T-helper 1 cell treated with Interleukin-12 subunit alpha and Interleukin-12 subunit beta and Interleukin-4 antibody, amounts not matched to agents 30 μg/mL and 1 μg/mL, for 36 hours (primary cell): ENCODE measurements around the gene NTM.

Source experiments
- H3K27ac Mint-ChIP-seq: one replicate; pipeline ENCODE4 v1.8.0; 2021; ENCODE audit warnings: mild to moderate bottlenecking, mixed read lengths
- H3K27me3 Mint-ChIP-seq: one replicate; pipeline ENCODE4 v1.8.0; 2021; ENCODE audit warnings: low read depth, mixed read lengths
- H3K36me3 Mint-ChIP-seq: one replicate; pipeline ENCODE4 v1.8.0; 2021; ENCODE audit warnings: low read depth, mixed read lengths
- H3K4me1 Mint-ChIP-seq: one replicate; pipeline ENCODE4 v1.8.0; 2021; ENCODE audit warnings: low read depth, mixed read lengths
- H3K4me3 Mint-ChIP-seq: one replicate; pipeline ENCODE4 v1.8.0; 2021; ENCODE audit warnings: mild to moderate bottlenecking, moderate library complexity, mixed read lengths
- H3K9me3 Mint-ChIP-seq: one replicate; pipeline ENCODE4 v1.8.0; 2021; ENCODE audit warnings: mixed read lengths

The NTM gene

DNA sequence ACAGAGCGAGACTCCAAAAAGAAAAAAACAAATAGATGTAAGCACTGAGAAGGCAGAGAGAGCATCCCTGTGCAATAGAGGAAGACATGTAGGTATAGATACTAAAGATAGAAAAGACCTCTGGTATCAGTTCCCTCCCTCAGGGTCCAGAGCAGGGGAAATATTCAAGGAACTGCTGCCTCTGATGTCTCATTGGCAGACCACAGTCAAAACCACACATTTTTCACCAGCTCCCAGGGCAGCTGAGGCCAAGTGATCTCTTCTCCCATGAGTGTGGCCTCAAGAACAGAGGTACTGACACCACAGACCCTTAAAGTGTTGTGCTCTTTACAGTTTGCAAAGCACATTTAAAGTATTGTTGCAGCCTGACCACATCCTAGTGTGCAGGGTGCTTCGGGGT lies 288.5 kb downstream of the NTM start:
- Mint-ChIP-seq H3K4me3 (no peak overlapping the region), H3K9me3 (no peaks in the 10 kb centered on the region), H3K27me3 (no peaks in the 10 kb centered on the region), H3K4me1 (no peaks in the 10 kb centered on the region), H3K27ac (no peak overlapping the region), H3K36me3 (no peaks in the 10 kb centered on the region)

DNA sequence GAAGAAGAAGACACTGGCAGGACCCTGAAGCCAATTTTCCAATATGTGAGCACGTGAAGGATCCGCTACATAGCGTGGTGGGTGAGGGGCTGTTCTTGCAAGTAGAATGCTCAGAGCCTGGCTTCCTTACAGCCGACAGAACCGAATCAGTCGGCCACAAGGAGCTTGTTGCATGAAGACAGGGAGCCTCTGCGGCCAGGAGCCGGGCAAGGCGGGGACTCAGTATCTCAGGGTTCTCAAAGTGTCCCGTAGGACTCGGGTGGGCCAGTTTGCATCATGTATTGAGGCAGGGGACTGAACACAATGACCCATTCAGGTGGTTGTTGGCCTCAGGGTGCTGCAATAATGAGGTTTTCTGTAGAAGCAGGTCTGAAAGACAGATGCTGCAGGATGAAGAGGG lies 289.5 kb downstream of the NTM start:
- Mint-ChIP-seq H3K36me3 (no peaks in the 10 kb centered on the region), H3K4me3 (no peak overlapping the region), H3K4me1 (no peaks in the 10 kb centered on the region), H3K9me3 (no peaks in the 10 kb centered on the region), H3K27ac (no peak overlapping the region), H3K27me3 (no peaks in the 10 kb centered on the region)

DNA sequence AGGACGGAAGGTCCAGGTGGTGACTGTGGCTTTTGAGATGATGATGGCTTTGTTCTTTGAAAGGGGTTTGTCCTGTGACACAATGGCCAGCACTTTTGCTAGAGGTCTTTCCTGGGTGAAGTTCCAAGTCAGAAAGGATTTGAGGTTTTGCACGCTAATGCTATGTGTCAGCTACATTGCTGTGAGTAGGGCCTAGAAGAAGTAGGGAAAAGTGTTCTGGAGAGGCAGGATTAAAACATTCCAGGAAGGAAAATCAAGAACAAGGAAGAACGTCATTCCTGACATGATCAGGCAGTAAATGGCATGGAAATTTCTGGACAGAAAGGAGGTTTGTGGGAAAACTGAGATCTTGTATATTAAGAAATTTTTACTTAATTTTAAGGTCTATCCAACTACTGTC lies 290.7 kb downstream of the NTM start:
- Mint-ChIP-seq H3K4me3 (no peak overlapping the region), H3K36me3 (no peaks in the 10 kb centered on the region), H3K4me1 (no peaks in the 10 kb centered on the region), H3K9me3 (no peaks in the 10 kb centered on the region), H3K27ac (no peak overlapping the region), H3K27me3 (no peaks in the 10 kb centered on the region)

DNA sequence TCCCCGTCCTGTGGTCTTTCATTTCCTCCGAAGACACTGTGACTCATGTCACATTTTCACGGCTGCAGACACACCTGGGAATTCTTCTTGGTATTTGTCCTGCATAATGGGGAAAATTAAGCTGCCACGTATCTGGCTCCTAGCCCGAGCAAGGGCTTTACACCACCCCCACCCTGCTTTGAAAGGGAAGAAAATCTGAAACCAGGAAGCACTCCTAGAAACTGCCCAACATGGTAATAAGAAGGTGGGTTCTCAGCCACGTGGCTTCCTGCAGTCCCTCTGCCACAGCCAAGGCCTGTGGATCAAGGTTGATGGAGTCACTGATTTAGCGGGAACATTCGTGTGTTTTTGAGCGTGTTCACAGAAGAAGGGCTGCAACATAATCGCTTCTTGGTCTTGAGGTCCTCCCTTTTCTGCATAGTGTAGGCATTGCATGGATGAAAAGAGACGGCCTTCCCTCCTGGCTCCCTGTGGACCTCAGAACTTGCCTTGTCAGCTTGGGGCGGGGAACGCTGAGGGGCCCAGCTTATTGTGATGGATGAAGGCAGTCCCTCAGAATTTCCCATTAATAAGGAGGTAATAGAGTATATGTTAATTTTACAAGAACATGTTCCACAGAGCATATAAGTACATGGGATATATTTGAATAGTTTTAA lies 292.0 kb downstream of the NTM start:
- Mint-ChIP-seq H3K27ac (no peak overlapping the region), H3K36me3 (no peaks in the 10 kb centered on the region), H3K4me3 (no peak overlapping the region), H3K9me3 (no peaks in the 10 kb centered on the region), H3K27me3 (no peaks in the 10 kb centered on the region), H3K4me1 (no peaks in the 10 kb centered on the region)

DNA sequence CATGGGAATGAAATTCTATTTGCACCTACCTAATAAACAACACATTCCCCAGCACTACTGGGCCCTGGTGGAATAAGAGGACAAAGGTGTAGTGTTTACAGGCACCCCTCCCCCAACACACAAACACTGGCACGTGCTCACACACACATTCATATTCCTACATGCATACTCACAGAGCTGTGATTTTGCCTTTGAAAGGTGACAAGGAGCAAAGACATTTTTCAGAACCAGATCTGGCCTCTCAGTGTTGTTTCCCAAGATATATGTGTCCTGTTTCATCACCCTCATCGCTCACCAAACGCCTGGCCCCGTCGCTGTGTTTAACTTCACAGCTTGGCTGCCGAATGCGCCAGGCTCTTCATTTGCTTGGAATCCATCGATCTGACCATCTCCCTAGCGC lies 292.6 kb downstream of the NTM start:
- no peaks in the 10 kb centered on the region for H3K27me3 Mint-ChIP-seq
- H3K9me3 Mint-ChIP-seq, result no peaks in the 10 kb centered on the region
- H3K36me3 Mint-ChIP-seq, result no peaks in the 10 kb centered on the region
- H3K27ac Mint-ChIP-seq, result no peak overlapping the region
- no peaks in the 10 kb centered on the region for H3K4me1 Mint-ChIP-seq
- H3K4me3 Mint-ChIP-seq, result no peak overlapping the region

DNA sequence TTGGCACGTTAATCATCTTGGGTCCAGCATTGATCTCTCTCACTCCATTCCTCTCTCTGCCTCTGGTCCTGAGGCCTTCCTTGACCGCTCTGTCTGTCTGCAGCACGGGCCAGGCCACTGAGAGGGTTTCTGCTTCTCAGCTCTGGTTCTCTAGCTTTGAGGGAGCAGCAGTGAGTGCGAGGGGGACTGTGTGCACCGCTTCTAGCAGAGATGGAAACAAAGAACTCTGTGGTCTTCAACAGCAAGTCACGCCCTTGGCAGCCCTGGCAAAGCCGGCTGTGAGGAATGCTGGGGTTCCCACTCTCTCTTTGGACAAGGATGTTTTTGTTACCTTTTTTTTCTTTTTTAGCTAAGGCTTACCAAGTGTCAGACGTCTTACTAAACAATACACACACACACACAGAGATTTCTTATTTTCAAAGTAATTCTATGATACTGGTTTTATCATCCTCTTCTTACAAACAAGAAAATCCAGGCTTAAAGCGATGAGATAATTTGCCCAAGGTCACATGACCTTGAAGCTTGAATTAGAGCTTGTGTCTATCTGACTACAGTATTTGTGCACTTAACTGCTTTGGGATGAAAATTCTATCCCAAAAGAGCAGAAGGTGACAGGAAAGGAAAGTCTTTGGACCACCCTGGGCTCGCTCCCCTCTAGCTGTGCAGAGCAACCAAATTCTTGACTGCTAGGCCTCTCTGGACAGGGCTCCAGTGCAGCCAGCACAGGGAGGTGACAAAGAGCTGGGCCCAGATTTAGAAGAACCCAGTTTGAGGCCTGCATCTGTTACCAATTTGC lies 293.2 kb downstream of the NTM start:
- Mint-ChIP-seq H3K36me3 (no peaks in the 10 kb centered on the region), H3K27me3 (no peaks in the 10 kb centered on the region), H3K4me1 (no peaks in the 10 kb centered on the region), H3K4me3 (no peak overlapping the region), H3K27ac (no peak overlapping the region), H3K9me3 (no peaks in the 10 kb centered on the region)

DNA sequence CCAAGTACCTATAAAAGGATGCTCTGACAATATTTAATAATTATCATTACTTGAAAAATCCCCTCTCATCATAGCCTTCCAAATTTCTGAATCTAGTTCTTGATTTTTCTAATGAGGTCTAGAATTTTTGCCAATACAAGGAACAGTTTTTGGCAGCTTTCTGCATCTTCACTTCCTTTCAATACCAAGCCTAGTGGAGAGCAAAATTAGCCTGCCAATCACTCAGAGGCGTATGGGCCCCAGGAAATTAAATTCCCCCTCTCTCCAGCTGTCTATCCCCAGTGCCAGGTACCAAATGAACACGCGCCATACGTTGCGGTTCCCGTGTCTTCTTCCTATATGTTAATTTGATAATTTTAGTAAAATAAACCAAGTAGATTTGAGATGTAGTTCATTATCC lies 293.9 kb downstream of the NTM start:
- Mint-ChIP-seq H3K36me3 (no peaks in the 10 kb centered on the region), H3K4me1 (peaks cover 4% of the 10 kb centered on the region), H3K4me3 (no peak overlapping the region), H3K27ac (no peak overlapping the region), H3K9me3 (no peaks in the 10 kb centered on the region), H3K27me3 (no peaks in the 10 kb centered on the region)

DNA sequence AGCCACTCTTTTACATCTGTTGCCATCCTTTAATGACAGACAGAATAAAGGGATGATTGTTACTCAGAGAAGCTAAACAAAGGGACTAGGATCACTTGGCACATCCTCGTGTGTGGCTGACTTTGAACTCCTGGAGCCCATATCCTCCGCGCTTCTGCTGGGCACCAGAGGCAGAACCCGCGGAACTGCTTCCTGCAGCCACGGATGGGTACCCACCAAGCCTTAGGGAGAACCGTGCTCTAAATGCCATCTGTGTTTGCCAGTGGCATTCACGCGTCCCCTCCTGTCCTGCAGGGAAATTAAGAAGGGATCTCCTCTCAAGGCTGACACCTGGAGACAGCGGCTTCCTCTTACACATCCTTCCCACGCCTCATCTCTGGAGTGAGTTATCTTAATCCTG lies 294.4 kb downstream of the NTM start:
- H3K4me3 Mint-ChIP-seq, result no peak overlapping the region
- H3K9me3 Mint-ChIP-seq, result no peaks in the 10 kb centered on the region
- H3K4me1 Mint-ChIP-seq, result peaks cover 4% of the 10 kb centered on the region
- no peaks in the 10 kb centered on the region for H3K27me3 Mint-ChIP-seq
- no peak overlapping the region for H3K27ac Mint-ChIP-seq
- no peaks in the 10 kb centered on the region for H3K36me3 Mint-ChIP-seq

DNA sequence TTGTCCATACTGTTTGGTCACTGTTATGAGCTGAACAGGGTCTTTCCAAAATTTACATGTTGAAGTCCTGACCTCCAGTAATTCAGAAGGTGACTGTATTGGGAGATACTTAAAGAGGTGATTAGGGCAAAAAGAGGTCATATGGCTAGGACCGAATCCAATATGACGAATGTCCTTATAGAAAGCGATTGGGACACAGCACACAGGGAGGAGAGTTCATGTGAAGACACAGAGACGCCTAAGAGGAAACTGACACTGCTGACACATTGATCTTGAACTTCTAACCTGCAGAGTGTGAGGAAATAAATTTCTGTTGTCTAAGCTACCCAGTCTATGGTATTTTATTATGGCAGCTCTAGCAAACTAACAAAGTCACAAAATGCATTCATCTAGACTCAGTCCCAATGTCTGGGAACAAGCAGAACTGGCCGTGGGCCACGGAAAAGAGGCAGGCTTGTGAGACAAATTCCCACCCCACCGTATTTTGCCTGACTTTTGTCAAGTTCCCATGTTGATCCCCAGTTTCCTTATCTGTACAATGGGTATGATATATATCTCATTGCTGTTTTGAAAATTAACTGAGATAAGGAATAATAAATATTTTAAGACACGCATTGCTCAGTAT lies 295.0 kb downstream of the NTM start:
- H3K4me3 Mint-ChIP-seq, result no peak overlapping the region
- H3K27me3 Mint-ChIP-seq, result no peaks in the 10 kb centered on the region
- no peaks in the 10 kb centered on the region for H3K9me3 Mint-ChIP-seq
- H3K4me1 Mint-ChIP-seq, result peaks cover 4% of the 10 kb centered on the region
- H3K27ac Mint-ChIP-seq, result no peak overlapping the region
- no peaks in the 10 kb centered on the region for H3K36me3 Mint-ChIP-seq

DNA sequence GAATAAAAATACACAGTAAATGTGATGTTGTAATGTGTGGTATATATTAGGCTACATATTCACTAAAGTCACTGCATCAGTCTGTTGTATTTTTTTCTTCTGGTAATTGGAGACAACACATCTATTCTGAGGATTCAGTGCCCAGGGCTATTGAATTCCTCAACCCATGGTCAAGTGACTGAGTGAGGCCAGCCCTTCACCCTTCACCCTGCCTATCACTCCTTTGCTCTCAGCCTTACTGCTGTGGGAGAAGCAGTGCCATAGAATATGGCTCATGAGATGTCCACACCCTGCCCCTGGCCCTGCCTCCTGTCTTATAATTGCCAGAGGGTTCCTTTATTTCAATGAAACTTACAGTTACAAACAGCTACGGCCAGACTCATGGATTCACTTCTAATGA lies 295.6 kb downstream of the NTM start:
- Mint-ChIP-seq H3K9me3 (no peaks in the 10 kb centered on the region), H3K36me3 (no peaks in the 10 kb centered on the region), H3K4me3 (no peak overlapping the region), H3K27ac (no peak overlapping the region), H3K27me3 (no peaks in the 10 kb centered on the region), H3K4me1 (peaks cover 4% of the 10 kb centered on the region)

DNA sequence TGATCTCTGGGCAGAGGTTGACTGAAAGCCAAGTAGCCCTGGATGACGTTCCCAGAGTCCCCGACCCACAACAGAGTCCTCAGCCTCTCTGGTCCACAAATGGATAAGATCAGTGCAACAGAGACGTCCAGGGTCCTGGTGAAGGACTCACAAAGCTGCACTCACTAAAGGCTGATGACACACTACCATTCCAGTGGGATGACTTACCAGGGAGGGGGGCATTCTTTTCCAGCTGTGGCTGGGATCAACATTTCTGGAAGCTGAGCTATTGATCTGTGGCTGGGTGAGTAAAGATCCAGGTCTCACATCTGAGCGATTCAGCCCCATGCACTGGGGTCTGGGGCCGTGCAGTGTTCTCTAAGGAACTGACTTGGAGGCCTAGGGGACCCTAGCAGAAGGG lies 296.2 kb downstream of the NTM start:
- Mint-ChIP-seq H3K4me1 (peaks cover 4% of the 10 kb centered on the region), H3K4me3 (no peak overlapping the region), H3K27ac (no peak overlapping the region), H3K27me3 (no peaks in the 10 kb centered on the region), H3K9me3 (no peaks in the 10 kb centered on the region), H3K36me3 (no peaks in the 10 kb centered on the region)

DNA sequence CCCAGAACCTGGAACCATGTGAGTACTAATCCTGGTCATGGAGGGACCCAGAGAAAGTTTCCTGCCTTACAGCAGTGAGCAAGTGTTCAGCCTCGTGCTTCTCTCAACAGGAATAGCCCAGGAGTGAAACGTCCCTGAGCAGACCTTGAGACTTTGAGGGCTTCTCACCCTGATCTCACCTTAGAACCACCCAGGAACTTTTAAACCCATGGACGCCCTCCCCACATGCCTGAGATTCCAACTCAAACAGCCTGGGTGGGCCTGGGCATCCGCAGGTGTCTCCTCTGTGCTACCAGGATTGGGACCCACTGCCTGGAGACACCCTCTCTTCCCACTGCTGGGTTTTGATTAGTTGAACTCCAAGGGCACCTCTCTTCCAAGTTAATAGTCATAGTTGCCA lies 297.2 kb downstream of the NTM start:
- Mint-ChIP-seq H3K27me3 (no peaks in the 10 kb centered on the region), H3K9me3 (no peaks in the 10 kb centered on the region), H3K27ac (no peak overlapping the region), H3K4me1 (peaks cover 4% of the 10 kb centered on the region), H3K4me3 (no peak overlapping the region), H3K36me3 (no peaks in the 10 kb centered on the region)

DNA sequence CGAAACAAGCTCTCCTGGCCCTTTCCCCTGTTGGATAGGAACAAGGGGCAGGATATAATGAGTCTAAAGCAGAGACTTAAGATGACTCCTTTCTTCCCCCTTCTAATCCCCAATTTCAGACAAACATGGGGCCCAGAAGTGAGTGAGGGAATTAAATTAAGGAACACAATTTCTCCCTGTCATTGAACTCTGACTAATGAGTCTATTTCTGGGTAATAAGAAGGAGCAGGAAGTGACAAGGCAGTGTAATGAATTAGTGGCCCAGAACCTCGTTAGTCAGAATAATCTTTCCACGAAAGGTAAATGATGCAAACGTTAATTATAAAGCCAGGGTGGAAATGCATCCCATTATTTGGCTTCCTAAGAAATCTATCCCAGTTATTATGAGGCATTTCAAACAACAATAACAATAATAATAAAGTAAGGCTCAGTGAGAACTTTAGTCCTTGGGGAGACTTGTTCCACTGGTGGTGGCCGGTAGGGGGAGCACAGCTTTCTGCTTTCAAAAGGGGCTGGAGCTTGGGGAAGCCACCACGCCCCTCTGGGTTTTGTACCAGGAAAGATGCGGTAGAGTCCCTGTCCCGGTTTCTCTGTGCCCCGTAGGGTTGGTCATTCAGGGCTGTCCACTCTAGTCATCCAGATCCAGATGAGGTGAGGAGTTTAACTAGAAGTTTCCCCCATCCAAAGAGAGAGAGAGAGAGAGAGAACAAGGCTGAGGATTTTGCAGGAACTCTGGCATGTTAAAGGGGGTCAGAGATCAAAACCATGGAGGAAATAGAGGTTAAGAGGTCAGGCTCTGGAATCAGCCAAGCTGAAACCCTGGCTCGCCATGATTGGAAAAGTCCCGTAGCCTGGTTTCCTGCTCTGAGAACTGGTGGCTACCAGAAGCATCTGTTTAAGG lies 298.3 kb downstream of the NTM start:
- Mint-ChIP-seq H3K36me3 (no peaks in the 10 kb centered on the region), H3K4me1 (peaks cover 6% of the 10 kb centered on the region), H3K27ac (no peak overlapping the region), H3K27me3 (no peaks in the 10 kb centered on the region), H3K4me3 (no peak overlapping the region), H3K9me3 (no peaks in the 10 kb centered on the region)

DNA sequence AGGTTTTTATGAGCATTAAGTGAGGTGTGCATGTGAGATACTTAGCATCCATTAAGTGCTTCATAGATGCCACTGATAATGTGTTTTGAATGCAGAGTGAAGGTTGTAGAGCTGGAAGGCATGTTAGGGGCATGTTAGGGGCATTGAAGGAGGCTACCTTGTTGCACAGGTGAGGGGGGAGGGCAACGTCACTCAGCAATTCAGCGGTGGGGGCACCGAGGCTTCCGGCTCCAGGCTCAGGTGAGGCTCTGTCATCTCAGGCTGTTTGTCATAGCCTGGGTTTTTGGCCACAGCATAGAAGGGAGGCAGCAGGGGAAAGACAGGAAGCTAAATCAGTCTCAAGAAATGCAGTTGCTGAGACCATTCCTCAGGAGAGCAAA lies 299.0 kb downstream of the NTM start:
- no peak overlapping the region for H3K27ac Mint-ChIP-seq
- no peaks in the 10 kb centered on the region for H3K36me3 Mint-ChIP-seq
- H3K4me3 Mint-ChIP-seq, result no peak overlapping the region
- no peaks in the 10 kb centered on the region for H3K9me3 Mint-ChIP-seq
- H3K27me3 Mint-ChIP-seq, result no peaks in the 10 kb centered on the region
- peaks cover 8% of the 10 kb centered on the region for H3K4me1 Mint-ChIP-seq
